Measurements from ENCODE around the gene UROC1. TPM values are rescaled to one million over a fixed set of nuclear protein-coding genes. Genes with fewer than 3 reads are reported as not detected.

UROC1 gene
- total and polyA plus RNA-seq, 9 of the 15 experiments (the other 6 are each of a cell fraction or from before 2014, with no cell fraction given), result not detected

DNA sequence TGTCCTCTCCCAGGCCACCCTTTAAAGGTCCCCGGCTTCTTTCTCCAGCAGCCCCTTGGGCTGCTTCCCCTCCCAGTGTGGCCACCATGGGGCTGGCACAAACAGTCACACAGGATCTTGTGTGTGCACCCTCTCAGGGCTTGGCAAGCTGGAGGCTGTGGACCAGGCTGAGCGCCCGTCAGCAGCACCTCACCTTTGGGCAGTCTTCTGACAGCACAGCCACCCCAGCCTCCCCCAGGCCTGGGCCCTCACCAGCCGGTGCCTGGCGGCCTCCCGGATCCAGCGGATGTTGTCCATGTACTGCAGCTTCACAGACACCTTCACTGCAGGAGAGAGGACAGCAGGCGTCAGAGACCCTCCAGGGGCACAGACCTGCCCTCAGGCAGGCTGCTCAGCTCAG, 21.8 kb downstream of the UROC1 start (continued):
- TF ChIP-seq RFX1 (IDR thresholded peaks at IDR 0.05) (no peak), PREB (CRISPR knock-in tag; IDR thresholded peaks at IDR 0.05) (no peak), ZFX (CRISPR knock-in tag; IDR thresholded peaks at IDR 0.05) (no peak), SRSF1 (IDR thresholded peaks at IDR 0.05; ENCODE audit: low read depth, low read length) (no peak), KHSRP (IDR thresholded peaks at IDR 0.05) (no peak), SAP30 (IDR thresholded peaks at IDR 0.05; ENCODE audit: borderline replicate concordance, insufficient read depth, low read depth, low read length, poor library complexity, severe bottlenecking) (no peak), HLTF (IDR thresholded peaks at IDR 0.05) (no peak), NCOA4 (IDR thresholded peaks at IDR 0.05; ENCODE audit: partially characterized antibody) (no peak)

GRCh38 chr3:126494970-126495230, 22.7 kb downstream of the UROC1 start:
- Histone ChIP-seq H3K79me2 (ENCODE audit: control insufficient read depth, insufficient read depth, low read length) (no peaks in the 10 kb centered on the region), H3K9me1 (ENCODE audit: control insufficient read depth, insufficient read depth, low read length) (no peaks in the 10 kb centered on the region), H3K4me1 (replicated peaks in 1 of 2; ENCODE audit: control insufficient read depth in 2 of 2, insufficient read depth in 2 of 2, low read length in 2 of 2) (no peaks in the 10 kb centered on the region), H3K27me3 (ENCODE audit: control insufficient read depth in 2 of 2, insufficient read depth in 2 of 2, low read length in 2 of 2) (peaks cover 4 to 44% of the 10 kb centered on the region in 2 experiments; a peak in 4 of 5 replicates), H2AFZ (ENCODE audit: low read depth, low read length) (no peak overlapping the region), H3K9me3 (replicated peaks; ENCODE audit: control insufficient read depth, insufficient read depth, low read depth, low read length) (no peaks in the 10 kb centered on the region), H3K4me3 (no peak overlapping the region), H3K4me2 (ENCODE audit: insufficient read depth, low read length) (no peak overlapping the region), H3K27ac (ENCODE audit: extremely low read depth, low read depth, low read length) (no peak overlapping the region), H3K36me3 (ENCODE audit: control insufficient read depth, insufficient read depth, low read length) (no peaks in the 10 kb centered on the region), H4K20me1 (replicated peaks; ENCODE audit: control insufficient read depth, insufficient read depth, low read length) (no peaks in the 10 kb centered on the region; the same call in 1 of the 2 replicates), H3K9ac (ENCODE audit: insufficient read depth in 1 of 2, low read depth in 2 of 2, low read length in 2 of 2) (no peak overlapping the region)
- in situ Hi-C loops (cut with MboI) (no loop called here), intact Hi-C loops (cut with micrococcal nuclease) (no loop called here)
- no peak for DNase-seq (ENCODE audit: extremely low read depth in 1 of 4, low spot score in 3 of 4)
- no peak for FAIRE-seq
- BruUV-seq (replicated peaks), result no TSS peak
- no peak for ATAC-seq
- WGBS (ENCODE audit: insufficient coverage, low coverage, missing lambda C conversion rate), result 0% methylated on average over 5 of the region's 6 CpGs
- ChIA-PET CTCF (ENCODE audit: low intra/inter-chr PET ratio) (no interaction called here), POLR2A (interaction anchor here (0.6 kb wide), 1 partner anchor 38 kb away, joined by 3 read pairs; no protein-coding TSS in a partner anchor)
- TF ChIP-seq STAG1 (CRISPR knock-in tag; IDR thresholded peaks at IDR 0.05; ENCODE audit: borderline replicate concordance) (no peak), TFAM (CRISPR knock-in tag; conservative IDR thresholded peaks at IDR 0.05) (no peak), CEBPB (tag; IDR thresholded peaks at IDR 0.05) (no peak), RBM22 (IDR thresholded peaks at IDR 0.05; ENCODE audit: low read depth, low read length, poor library complexity, severe bottlenecking) (no peak), FOXA1 (IDR thresholded peaks at IDR 0.05; ENCODE audit: borderline replicate concordance) (no peak), ZNF511 (CRISPR knock-in tag; IDR thresholded peaks at IDR 0.05) (no peak), MAFG (tag; conservative IDR thresholded peaks at IDR 0.05) (no peak)
- TF ChIP-seq, protein P1, sequence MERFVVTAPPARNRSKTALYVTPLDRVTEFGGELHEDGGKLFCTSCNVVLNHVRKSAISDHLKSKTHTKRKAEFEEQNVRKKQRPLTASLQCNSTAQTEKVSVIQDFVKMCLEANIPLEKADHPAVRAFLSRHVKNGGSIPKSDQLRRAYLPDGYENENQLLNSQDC (CRISPR knock-in tag; IDR thresholded peaks at IDR 0.05), result no peak
